COLO668 (cell line): Measurements from ENCODE around the gene HOGA1.
A peak's percentile ranks its signal among the peaks of the same experiment; 100 is the strongest.
"Not testable (repeated sequence)": the region's sequence is repeated elsewhere in the genome, so short reads cannot be mapped to it uniquely, and the experiment has no call there.

Experiments used
- DNase-seq: peaks from one replicate; lab custom pipeline; 2025; ENCODE audit not compliant: unreplicated experiment; lab: John Stamatoyannopoulos, UW

The HOGA1 gene

DNA sequence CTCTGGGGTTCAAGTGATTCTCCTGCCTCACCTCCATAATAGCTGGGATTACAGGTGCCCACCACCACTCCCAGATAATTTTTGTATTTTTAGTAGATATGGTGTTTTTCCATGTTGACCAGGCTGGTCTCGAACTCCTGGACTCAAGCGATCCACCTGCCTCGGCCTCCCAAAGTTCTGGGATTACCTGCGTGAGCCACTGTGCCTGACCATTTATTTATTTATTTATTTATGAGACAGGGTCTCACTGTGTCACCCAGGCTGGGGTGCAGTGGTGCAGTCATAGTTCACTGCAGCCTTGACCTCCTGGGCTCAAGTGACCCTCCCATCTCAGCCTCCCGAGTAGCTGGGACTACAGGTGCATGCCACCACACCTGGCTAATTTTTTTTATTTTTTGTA is 29.9 kb upstream of the HOGA1 start:
- not testable (repeated sequence) for DNase-seq

DNA sequence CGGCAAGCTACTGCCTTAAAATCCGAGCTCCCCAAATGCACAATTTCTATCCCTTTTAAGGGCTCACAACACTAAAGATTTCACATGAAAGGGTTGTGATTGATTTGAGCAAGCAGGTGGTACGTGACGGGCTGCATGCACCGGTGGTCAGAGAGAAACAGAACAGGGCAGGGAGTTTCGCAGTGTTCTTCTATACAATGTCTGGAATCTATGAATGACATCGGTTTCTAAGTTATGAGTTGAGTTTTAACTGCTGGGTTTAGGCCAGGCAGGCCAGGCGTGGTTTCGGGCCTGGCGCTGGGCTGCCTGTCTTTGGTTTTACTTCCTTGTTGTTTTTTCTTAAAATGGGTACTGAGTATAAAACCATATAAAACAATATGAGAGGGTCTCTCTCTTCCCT is 28.6 kb upstream of the HOGA1 start:
- DNase-seq, result not testable (repeated sequence)

DNA sequence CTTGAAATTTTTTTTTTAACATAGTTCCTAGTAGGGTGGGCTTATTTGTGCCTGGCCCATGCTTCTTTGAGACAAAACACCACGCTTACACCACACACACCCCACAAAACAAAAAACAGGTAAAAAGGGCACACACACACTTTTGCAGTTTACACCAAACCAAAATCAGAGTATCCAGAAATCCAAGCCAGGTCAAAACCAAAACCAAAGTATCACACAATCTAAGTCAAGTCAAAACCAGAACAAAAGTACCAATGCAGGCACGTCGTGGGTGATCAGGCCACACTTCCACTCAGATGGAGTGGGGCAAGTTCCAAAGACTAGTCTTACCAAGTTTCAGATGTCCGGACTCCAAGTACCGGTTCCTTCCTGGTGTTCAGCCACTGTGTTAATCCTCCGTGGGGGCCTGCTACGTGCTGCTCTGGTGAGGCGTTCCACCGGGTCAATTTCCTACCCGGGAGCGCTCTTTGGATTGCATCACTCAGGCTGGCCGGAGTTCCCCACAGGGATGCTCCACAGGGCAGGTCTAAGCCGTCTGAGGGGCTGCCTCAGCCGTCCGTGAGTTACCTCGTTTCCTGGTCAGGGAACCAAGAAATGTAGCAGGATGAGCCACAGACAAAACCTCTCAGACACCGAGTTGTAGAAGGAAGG is 23.3 kb upstream of the HOGA1 start:
- DNase-seq, result not testable (repeated sequence)

DNA sequence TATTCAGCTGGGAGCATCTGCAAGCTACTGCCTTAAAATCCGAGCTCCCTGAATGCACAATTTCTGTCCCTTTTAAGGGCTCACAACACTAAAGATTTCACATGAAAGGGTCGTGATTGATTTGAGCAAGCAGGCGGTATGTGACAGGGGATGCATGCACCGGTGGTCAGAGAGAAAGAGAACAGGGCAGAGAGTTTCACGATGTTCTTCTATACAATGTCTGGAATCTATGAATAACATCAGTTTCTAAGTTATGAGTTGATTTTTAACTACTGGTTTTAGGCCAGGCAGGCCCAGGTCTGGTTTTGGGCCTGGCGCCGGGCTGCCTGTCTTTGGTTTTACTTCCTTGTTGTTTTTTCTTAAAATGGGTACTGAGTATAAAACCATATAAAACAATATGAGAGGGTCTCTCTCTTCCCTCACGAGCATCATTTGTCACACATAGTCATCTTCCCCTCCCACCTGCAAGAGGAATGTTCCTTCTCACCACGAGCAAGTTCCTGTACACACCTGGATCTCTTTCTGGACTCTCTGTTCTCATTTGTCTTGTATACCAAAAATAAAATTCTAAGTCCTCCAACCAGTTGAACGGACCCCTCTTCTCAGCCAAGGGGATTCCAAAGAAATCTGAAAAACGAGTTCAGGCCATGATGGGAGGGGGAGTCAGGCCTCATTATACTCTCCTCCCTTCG is 22.7 kb upstream of the HOGA1 start:
- not testable (repeated sequence) for DNase-seq

DNA sequence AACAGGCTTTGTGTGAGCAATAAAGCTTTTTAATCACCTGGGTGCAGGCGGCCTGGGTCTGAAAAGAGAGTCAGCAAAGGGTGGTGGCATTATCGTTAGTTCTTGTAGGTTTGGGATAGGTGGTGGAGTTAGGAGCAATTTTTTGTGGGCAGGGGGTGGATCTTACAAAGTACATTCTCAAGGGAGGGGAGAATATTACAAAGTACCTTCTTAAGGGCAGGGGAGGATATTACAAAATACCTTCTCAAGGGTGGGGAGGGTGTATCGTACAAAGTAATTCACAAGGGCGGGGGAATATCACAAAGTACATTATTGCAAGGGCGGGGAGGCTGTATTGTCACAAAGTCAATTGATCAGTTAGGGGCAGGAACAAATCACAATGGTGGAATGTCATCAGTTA is 21.9 kb upstream of the HOGA1 start:
- DNase-seq, result not testable (repeated sequence)

DNA sequence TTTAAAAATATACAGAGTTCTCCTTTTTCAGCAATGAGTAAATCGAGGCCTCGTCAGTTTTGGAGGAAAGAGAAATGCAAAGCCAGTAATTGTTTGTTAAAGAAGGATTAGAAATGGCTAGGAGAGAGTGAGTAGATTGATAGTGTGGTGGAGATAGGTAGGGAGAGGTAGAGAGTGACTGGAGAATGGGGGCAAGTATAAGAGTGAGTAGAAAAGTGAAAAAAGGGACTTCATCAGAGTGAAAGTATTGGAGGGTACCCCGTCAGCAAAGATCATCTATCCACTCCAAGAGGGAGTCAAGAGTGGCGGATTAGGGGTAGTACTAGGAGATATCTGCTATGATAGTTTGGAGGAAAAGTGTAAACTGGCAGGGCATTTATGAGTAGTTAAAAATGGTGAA is 20.9 kb upstream of the HOGA1 start:
- no peak for DNase-seq

DNA sequence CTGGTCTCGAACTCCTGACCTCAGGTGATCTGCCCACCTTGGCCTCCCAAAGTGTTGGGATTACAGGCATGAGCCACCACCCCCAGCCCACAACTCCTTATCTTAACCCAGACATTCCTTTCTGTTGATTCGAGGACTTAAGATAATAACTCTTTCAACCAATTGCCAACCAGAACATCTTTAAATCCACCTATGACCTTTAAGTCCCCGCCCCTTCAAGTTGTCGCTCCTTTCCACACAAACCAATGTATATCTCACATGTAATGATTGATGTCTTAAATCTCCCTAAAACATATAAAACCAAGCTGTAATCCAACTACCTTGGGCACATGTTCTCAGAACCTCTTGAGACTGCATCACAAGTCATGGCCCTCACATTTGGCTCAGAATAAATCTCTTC is 19.4 kb upstream of the HOGA1 start:
- no peak for DNase-seq

DNA sequence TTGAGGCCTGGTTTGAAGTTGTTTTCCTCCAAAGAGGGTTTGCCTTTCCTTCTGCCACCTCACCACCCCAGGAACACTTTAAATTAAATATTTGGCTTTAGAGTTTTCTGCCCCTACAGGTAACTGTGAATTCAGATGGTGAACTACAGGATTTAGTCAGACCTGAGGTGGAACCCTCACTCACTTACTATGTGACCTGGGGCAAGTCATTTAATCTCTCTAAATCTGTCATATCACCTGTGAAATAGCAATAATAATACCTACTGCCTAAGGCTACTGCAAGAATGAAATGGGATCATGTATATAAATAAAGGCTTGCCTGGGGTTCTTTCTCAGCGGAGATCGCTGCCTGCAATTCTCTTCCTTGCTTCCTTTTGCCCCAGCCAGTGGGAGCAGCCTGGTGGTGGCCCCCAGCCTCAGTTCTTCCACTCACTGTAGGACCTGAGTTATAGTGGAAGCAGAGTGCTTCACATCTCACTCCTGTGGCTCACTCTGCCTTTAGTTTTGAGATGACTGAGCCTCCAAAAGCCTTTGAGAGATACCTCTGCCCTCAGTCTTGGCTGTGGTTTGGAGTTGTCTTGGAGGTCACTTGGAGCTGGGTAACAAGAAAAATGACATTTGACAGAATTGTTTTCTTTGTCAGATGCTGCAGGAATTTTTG is 17.7 kb upstream of the HOGA1 start:
- no peak for DNase-seq

DNA sequence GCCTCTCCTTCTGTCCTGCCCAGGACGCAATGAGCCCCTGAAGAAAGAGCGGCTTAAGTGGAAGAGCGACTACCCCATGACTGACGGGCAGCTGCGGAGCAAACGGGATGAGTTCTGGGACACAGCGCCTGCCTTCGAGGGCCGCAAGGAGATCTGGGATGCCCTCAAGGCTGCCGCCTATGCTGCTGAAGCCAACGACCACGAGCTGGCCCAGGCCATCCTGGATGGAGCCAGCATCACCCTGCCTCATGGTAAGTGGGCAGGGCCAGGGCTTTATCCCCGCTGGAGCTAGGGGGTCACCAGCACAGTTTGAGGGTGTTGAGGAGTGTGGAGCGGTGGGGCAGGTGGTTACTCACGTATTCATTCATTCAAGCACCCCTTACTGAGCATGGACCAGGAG is 16.3 kb upstream of the HOGA1 start:
- no peak for DNase-seq

DNA sequence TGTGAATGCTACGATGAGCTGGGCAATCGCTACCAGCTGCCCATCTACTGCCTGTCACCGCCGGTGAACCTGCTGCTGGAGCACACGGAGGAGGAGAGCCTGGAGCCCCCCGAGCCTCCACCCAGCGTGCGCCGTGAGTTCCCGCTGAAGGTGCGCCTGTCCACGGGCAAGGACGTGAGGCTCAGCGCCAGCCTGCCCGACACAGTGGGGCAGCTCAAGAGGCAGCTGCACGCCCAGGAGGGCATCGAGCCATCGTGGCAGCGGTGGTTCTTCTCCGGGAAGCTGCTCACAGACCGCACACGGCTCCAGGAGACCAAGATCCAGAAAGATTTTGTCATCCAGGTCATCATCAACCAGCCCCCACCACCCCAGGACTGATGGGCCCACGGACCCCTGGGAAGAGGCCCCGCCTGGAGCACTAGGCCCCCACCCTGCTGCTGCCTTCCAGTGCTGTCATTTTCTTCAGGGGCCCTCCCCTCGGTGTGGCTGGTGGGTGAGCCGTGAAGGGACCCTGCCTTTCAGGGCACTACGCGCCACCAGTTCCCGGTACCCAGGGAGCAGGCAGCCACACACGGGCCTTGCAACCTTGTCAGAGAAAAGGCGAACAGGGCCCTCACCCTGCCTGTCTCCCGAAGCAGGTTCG is 13.9 kb upstream of the HOGA1 start:
- no peak for DNase-seq

DNA sequence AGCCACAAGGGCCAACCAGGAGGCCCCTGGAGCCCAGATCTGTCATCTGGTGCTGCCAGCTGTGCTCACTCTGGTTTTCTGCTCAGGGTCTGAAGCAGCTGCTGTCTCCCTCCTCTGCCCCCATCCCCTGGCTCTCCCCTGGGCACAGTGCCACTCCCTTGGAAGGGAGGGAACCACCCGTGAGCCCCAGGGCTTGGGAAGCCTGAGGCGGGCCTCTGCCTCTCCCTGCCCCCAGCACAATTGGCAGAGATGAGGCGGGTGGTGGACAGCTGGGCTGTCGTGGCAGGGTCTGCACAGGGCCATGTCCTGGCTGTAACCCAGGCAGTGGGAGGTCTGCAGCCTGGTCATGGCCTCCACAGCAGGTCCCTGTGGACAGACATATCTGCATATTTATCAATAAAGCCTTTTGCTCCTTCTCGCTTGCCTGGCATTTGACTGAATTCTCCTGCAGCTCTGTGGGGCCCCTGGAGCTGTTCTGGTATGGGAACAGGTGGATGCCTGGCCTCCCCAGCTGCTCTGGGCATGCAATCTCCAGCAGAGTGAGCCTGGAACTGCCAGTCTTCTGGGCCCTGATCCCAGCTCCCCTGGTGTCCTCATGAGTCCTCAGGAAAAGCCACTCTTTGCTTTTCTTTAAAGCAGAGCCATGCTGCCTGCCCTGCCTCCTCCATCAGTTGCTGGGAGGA is 13.3 kb upstream of the HOGA1 start:
- no peak for DNase-seq

DNA sequence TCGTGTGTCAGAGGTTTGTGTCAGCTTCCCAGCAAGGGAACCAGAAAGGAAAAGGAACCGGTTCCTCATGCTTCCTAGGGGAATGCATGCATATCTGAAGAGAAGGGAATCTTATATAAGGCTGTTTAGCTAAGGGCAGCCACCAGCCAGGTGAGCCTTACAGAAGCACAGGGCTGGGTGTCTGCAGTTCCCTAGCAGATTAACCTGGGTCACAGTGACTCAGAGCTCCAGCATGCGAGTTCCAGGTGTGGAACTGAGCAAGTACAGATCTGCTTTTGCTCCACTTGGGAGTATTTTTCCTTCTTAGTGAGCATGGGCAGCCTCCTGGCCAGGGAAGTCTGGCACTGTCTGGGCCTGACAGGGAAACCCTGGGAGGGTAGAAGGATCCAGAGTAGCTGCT is 12.6 kb upstream of the HOGA1 start:
- no peak for DNase-seq

DNA sequence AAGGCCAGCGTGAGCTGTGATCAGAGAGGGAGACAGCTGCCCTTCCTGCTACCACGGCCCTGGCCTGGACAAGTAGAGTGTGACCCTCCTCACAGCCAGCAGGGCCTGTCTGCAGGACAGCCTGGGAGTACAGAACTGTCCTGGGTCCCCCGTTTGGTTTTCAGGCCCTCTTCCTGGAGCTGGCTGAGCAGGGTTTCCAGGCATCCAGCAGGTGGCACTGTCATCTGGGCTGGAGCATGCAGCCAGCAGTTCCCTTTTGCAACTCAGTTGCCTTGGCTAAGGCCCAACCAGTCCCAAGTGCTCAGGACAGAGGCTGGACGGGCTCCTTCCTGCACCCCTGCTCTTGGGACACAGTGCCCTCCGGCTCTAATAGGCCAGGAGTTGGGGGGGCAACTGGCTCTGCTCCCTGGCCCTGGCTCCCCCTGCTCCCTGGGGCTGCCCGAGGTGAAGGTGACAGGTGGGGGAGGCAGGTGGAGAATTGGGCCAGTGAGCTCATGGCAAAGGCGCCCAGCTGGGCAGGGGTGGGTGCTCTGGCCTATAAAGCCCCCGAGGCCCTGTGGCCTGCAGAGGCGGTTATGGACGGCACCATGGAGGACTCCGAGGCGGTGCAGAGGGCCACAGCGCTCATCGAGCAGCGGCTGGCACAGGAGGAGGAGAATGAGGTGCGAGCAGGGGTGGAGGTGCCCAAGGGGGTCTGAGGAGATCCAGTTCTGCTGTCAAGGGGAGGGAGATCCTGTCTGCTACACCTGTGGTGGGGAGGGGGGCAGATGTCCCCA is 11.8 kb upstream of the HOGA1 start, which contains the start of gene ANKRD2:
Gene ANKRD2 (plus strand): TSS at position 566 of the 776 bp plus-strand sequence. CDS start 10 bp downstream, at position 576.
- peak; percentile 47 for DNase-seq

DNA sequence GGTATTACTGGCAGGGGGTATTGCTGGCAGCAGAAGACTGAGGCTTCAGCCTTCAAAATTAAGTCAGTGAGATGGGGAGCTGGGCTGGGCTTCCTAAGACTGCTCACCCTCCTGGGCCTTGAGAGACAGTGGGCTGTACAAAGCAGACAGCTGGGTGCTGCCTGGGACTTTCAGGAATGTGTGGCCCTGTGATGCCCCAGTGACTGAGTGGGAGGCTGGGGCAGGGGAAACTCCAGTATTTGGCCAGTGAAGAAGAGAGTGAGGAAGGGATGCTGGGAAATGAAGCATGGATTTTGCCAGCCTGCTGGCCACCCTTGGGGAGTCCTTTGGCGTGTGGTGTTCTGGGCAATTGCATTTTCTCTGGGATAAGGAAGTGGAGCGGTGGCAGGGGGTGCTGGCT is 11.2 kb upstream of the HOGA1 start:
- no peak for DNase-seq

DNA sequence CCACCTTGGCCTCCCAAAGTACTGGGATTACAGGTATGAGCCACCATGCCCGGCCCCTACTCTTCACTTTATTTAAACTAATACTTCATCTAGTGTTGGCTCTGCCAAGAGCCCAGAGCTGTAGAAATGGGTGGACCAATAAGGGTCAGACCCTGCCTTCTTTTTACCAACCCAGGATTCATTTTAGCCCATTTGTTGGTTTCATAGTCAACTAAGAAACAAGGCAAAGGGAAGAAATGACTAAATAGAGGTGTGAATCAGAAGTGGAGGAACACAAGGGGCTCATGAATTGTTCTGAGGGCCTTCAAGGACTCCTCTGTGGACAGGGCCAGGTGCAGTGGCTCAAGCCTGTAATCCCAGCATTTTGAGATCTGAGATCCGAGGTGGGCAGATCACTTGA is 10.5 kb upstream of the HOGA1 start:
- no peak for DNase-seq

DNA sequence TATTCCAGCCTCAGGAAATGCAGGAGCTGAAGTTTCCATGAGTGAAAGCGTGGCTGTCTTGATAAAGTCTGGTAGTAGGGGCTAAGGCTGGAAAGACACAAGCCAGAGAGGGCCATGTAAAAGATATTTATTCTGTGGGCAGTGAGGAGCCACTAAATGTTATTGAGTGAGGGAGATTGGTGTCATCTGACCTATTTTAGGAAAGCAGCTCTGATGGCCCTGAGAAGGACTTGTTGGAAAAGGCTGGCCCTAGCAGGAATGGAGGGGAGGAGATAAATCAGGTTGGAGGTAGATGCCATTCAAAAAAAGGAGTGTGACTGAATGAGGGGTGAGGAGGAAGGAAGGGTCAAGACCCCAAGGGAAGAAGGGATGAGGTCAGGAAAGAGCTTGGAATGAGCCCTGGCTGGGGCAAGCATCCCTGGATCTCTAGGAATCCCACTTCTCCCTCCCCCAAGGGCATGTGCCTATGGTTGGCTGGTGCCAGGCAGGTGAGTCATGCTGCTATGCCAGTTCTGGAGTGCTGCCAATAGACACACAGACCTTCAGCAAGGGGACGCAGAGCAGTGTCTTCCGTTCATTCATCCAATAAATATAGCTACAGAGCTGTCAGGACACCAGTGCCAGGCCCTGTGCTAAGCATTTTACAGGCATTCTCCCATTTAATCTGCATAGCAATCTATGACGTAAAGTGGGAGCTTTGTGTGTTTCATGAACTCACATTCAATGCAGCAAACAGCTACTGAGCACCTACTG is 9.6 kb upstream of the HOGA1 start:
- peak; percentile 71 for DNase-seq

DNA sequence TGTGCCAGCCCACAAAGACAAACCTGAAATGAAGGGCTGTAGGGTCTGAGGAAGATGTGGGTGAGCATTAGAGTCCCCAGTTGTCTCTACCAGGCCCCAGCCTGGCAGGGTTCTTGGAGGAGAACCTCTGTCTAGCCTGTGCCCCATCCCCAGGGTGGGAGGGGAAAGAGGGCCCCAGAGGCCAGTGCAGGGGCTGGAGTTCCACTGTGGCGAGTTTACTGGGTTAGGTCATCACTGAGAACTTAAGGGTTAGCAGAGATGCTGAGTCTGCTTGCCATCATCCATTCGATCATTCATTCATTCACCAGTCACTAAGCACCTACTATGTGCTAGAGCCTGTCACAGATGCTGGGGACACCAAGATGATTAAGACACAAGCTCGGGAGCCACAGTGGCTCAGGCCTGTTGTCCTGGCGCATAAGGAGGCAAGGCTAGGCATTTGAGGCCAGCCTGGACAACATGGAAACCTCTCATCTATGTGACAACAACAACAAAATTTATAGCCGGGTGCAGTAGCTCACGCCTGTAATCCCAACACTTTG is 9.0 kb upstream of the HOGA1 start:
- DNase-seq, result no peak

DNA sequence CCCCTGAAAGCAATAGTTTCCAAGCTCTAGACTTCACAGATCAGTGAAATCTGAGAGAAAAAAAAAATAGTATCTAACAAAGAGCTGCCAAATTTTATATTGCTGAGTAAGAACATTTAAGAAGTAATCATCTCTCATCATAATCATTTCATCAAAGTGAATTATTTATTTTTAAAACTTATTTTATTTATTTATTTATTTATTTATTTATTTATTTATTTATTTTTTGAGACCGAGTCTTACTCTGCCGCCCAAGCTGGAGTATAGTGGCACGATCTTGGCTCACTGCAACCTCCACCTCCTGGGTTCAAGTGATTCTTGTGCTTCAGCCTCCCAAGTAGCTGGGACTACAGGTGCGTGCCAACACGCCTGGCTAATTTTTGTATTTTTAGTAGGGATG is 7.7 kb upstream of the HOGA1 start:
- not testable (repeated sequence) for DNase-seq

DNA sequence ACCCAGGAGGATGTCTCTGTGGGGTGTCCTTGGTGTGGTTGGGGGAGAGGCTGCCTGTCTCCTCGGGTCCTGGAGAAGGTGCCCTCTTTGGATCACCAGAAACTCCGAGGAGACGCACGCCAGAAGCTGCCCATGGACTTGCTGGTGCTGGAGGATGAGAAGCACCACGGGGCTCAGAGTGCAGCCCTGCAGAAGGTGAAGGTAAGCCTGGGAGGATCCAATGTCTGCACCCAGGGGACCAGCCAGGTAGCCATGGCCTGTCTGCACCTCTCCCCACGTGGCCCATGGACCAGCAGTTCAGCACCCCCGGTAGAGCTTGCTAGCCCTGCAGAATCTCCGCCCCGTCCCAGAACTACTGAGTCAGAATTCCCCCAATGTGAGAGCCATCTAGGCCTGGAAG is 6.5 kb upstream of the HOGA1 start:
- no peak for DNase-seq
